NCI-H1436 (cell line): ENCODE results near the gene SPDYE6.
"Not testable (repeated sequence)": the region's sequence is repeated elsewhere in the genome, so short reads cannot be mapped to it uniquely, and the experiment has no call there.

Source experiments
- DNase-seq: peaks from one replicate; lab custom pipeline; 2025; lab: John Stamatoyannopoulos, UW

The SPDYE6 gene

GRCh38 chr7:102317231-102318059 lies 38.8 kb downstream of the SPDYE6 start:
- DNase-seq: no peak

GRCh38 chr7:102313997-102314780 lies 42.1 kb downstream of the SPDYE6 start:
- no peak for DNase-seq

- no peak for DNase-seq
Observed at GRCh38 chr7:102312317-102312716, 43.9 kb downstream of the SPDYE6 start.

GRCh38 chr7:102310414-102310815 lies 45.8 kb downstream of the SPDYE6 start:
- DNase-seq: no peak

- peak; percentile 67 for DNase-seq
Observed at GRCh38 chr7:102306916-102307677, 49.1 kb downstream of the SPDYE6 start.

GRCh38 chr7:102305414-102306268 lies 50.6 kb downstream of the SPDYE6 start:
- DNase-seq: no peak

GRCh38 chr7:102304668-102305067 lies 51.6 kb downstream of the SPDYE6 start:
- no peak for DNase-seq

- no peak for DNase-seq
Observed at GRCh38 chr7:102303669-102304422, 52.4 kb downstream of the SPDYE6 start.

GRCh38 chr7:102302025-102302424 lies 54.2 kb downstream of the SPDYE6 start:
- no peak for DNase-seq

- not testable (repeated sequence) for DNase-seq
Observed at GRCh38 chr7:102301367-102301766, 54.9 kb downstream of the SPDYE6 start.

GRCh38 chr7:102300643-102301221 lies 55.5 kb downstream of the SPDYE6 start:
- DNase-seq: no peak

GRCh38 chr7:102297487-102298218 lies 58.6 kb downstream of the SPDYE6 start:
- no peak for DNase-seq

- DNase-seq: no peak
Observed at GRCh38 chr7:102296514-102296913, 59.7 kb downstream of the SPDYE6 start.

GRCh38 chr7:102296179-102296438 lies 60.1 kb downstream of the SPDYE6 start:
- no peak for DNase-seq
